Keratinocyte (primary cell): ENCODE data around the gene RAP1GAP2. TPM values are rescaled to one million over a fixed set of nuclear protein-coding genes. Genes with fewer than 3 reads are reported as not detected.

ENCODE experiments used
- DNase-seq: peaks from one replicate; pipeline ENCODE4 v3.0.0-alpha.2; 2011; ENCODE audit warnings: low read depth, missing footprints, low spot score
- FAIRE-seq: peaks from 2 replicates; lab custom pipeline; 2011; peaks lifted over from hg19 to GRCh38; lab: Jason Lieb, UNC
- H2AFZ ChIP-seq: 2 replicates; pipeline ENCODE4 v1.6.0; 2012; ENCODE audit warnings: low read length, control low read depth, inconsistent platforms; ENCODE audit not compliant: control insufficient read depth
- H3K27ac ChIP-seq: 2 replicates; pipeline ENCODE4 v1.5.1; 2011; ENCODE audit warnings: low read length; ENCODE audit not compliant: control insufficient read depth, insufficient read depth
- H3K27me3 ChIP-seq: 3 replicates; pipeline ENCODE4 v1.6.0; 2011; ENCODE audit warnings: low read length; ENCODE audit not compliant: control insufficient read depth, insufficient read depth; ENCODE audit errors: extremely low read depth
- H3K36me3 ChIP-seq, 2 experiments: 2 replicates in 1 of 2; 3 replicates in 1 of 2; pipeline ENCODE4 v1.5.1; 2011; ENCODE audit warnings: low read length in 2 of 2, mild to moderate bottlenecking in 1 of 2; ENCODE audit not compliant: control insufficient read depth in 2 of 2, insufficient read depth in 2 of 2; ENCODE audit errors: extremely low read depth in 1 of 2
- H3K4me1 ChIP-seq: 3 replicates; pipeline ENCODE4 v1.5.1; 2011; ENCODE audit warnings: low read length; ENCODE audit not compliant: control insufficient read depth, insufficient read depth; ENCODE audit errors: extremely low read depth
- H3K4me2 ChIP-seq: 3 replicates; pipeline ENCODE4 v1.6.0; 2011; ENCODE audit warnings: low read depth, low read length; ENCODE audit not compliant: control insufficient read depth, insufficient read depth; ENCODE audit errors: extremely low read depth
- H3K4me3 ChIP-seq, 3 experiments: fragments of 200-600 bp in 1 of 3; sonication (generic) in 1 of 3; 2 replicates in 2 of 3; 3 replicates in 1 of 3; pipeline ENCODE4 v1.5.1; 2011 to 2016; ENCODE audit warnings: low read length in 3 of 3, mild to moderate bottlenecking in 3 of 3, control low read depth in 2 of 3, inconsistent platforms in 1 of 3, low read depth in 1 of 3, mixed read lengths in 1 of 3, mixed run types in 1 of 3, moderate library complexity in 1 of 3; ENCODE audit not compliant: control insufficient read depth in 2 of 3, insufficient read depth in 2 of 3; ENCODE audit errors: extremely low read depth in 1 of 3
- H3K79me2 ChIP-seq: 2 replicates; pipeline ENCODE4 v1.6.0; 2012; ENCODE audit warnings: low read length; ENCODE audit not compliant: control insufficient read depth, insufficient read depth
- H3K9ac ChIP-seq: 3 replicates; pipeline ENCODE4 v1.6.0; 2011; ENCODE audit warnings: low read length; ENCODE audit not compliant: control insufficient read depth, insufficient read depth; ENCODE audit errors: extremely low read depth
- H3K9me1 ChIP-seq: 3 replicates; pipeline ENCODE4 v1.6.0; 2011; ENCODE audit warnings: low read length; ENCODE audit not compliant: control insufficient read depth, insufficient read depth; ENCODE audit errors: extremely low read depth
- H3K9me3 ChIP-seq: 2 replicates; pipeline ENCODE4 v1.5.1; 2012; ENCODE audit warnings: low read depth, low read length; ENCODE audit not compliant: control insufficient read depth
- H4K20me1 ChIP-seq: 3 replicates; pipeline ENCODE4 v1.6.0; 2011; ENCODE audit warnings: low read length; ENCODE audit not compliant: control insufficient read depth, insufficient read depth; ENCODE audit errors: extremely low read depth
- CTCF ChIP-seq, 3 experiments: IDR thresholded peaks in 1 of 3; conservative IDR thresholded peaks in 1 of 3; optimal IDR thresholded peaks in 1 of 3; 2 replicates in 2 of 3; 3 replicates in 1 of 3; pipeline versions ENCODE3 to v1.5.1; 2011; ENCODE audit warnings: low read length in 3 of 3, mild to moderate bottlenecking in 3 of 3, moderate library complexity in 2 of 3, control low read depth in 1 of 3, inconsistent platforms in 1 of 3; ENCODE audit not compliant: insufficient read depth in 2 of 3; ENCODE audit errors: extremely low read depth in 1 of 3
- EZH2 ChIP-seq: IDR thresholded peaks from one replicate; pipeline ENCODE4 v1.6.1; 2012; ENCODE audit warnings: inconsistent platforms, mild to moderate bottlenecking, low read length, moderate library complexity
- dilution Hi-C: fragments of 300-500 bp; cut with MboI; formaldehyde crosslinking; loops from one replicate; pipeline ENCODE4 v1.7.0; 2020; ENCODE audit warnings: low sequenced_read_pairs; ENCODE audit not compliant: extremely low pct_ligation_motif_present
- polyA plus RNA-seq, 5 experiments: library from polyadenylated mRNA; depleted of rRNA in 3 of 5; stranded (reverse) in 3 of 5; stranded (forward) in 1 of 5; unstranded in 1 of 5; fragments of >200 nt; gene quantifications; 1 replicate in 1 of 5; 2 replicates in 3 of 5; 3 replicates in 1 of 5; pipeline versions ENCODE4 v1.2.1 to v1.2.3, GENCODE V29; 2011 to 2012; ENCODE audit warnings: missing spikeins in 2 of 5, low read depth in 1 of 5, low replicate concordance in 1 of 5

RAP1GAP2 gene
- polyA plus RNA-seq, 1 donor (not counting 4 experiments of a cell fraction or from before 2014, with no cell fraction given), result 13.6 TPM

DNA sequence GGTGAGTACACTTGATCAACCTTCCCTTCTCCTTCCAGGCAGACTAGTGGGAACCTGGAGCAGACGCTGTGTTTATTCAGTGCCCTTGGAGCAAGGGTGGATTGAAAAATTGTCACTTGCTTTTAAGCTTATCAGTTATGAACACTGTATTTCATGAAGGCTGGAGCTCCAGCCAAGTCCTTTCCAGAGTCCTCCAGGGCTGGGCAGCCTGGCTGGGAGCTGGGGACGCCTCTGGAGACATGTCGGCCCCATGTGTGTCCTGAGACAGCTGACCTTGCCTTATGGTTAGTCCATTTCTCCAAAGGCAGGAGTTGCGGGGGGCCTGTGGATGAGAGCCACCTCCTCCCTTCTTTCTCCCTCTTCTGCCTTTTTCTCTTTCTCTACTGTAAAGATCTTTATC is 67.0 kb downstream of the RAP1GAP2 start:
- Histone ChIP-seq H3K27ac (no peak overlapping the region), H3K4me3 (no peak overlapping the region), H3K4me2 (no peak overlapping the region), H3K4me1 (no peaks in the 10 kb centered on the region), H3K79me2 (peaks cover 58% of the 10 kb centered on the region), H3K9me3 (no peaks in the 10 kb centered on the region), H3K27me3 (no peaks in the 10 kb centered on the region), H3K36me3 (peaks cover 0 to 8% of the 10 kb centered on the region in 2 experiments), H3K9me1 (no peaks in the 10 kb centered on the region), H3K9ac (no peak overlapping the region), H2AFZ (no peak overlapping the region), H4K20me1 (no peaks in the 10 kb centered on the region)
- TF ChIP-seq CTCF (optimal IDR thresholded peaks at IDR 0.05 in 1 of 3, IDR thresholded peaks at IDR 0.05 in 1 of 3, conservative IDR thresholded peaks at IDR 0.05 in 1 of 3; ENCODE audit: extremely low read depth in 1 of 3, insufficient read depth in 2 of 3, low read length in 3 of 3) (no peak), EZH2 (no peak)
- DNase-seq, result no peak
- dilution Hi-C loops, result no loop called here
- no peak for FAIRE-seq

GRCh38 chr17:2865228-2865627 is 69.0 kb downstream of the RAP1GAP2 start:
- H3K9me3 ChIP-seq, result no peaks in the 10 kb centered on the region
- no peaks in the 10 kb centered on the region for H4K20me1 ChIP-seq
- dilution Hi-C loops, result no loop called here
- no peak for TF ChIP-seq CTCF (optimal IDR thresholded peaks at IDR 0.05 in 1 of 3, IDR thresholded peaks at IDR 0.05 in 1 of 3, conservative IDR thresholded peaks at IDR 0.05 in 1 of 3; ENCODE audit: extremely low read depth in 1 of 3, insufficient read depth in 2 of 3, low read length in 3 of 3)
- no peak overlapping the region for H3K4me2 ChIP-seq
- H3K79me2 ChIP-seq, result peaks cover 51% of the 10 kb centered on the region
- H3K9ac ChIP-seq, result no peak overlapping the region
- H3K9me1 ChIP-seq, result no peaks in the 10 kb centered on the region
- peaks cover 0 to 10% of the 10 kb centered on the region in 2 experiments for H3K36me3 ChIP-seq
- no peak overlapping the region for H3K27ac ChIP-seq
- H3K4me3 ChIP-seq, result no peak overlapping the region
- H2AFZ ChIP-seq, result no peak overlapping the region
- no peak for DNase-seq
- no peaks in the 10 kb centered on the region for H3K27me3 ChIP-seq
- FAIRE-seq, result no peak
- no peaks in the 10 kb centered on the region for H3K4me1 ChIP-seq
